Smooth muscle cell (in vitro differentiated cells): ENCODE data around the gene SEMA5A. TPM values are rescaled to one million over a fixed set of nuclear protein-coding genes. Genes with fewer than 3 reads are reported as not detected.

Source experiments
- DNase-seq: peaks from one replicate; lab custom pipeline; 2025; ENCODE audit not compliant: unreplicated experiment; lab: John Stamatoyannopoulos, UW
- H2AFZ ChIP-seq: fragments of 200-600 bp; sonication (generic); 2 replicates; pipeline ENCODE4 v1.6.0; 2016; ENCODE audit warnings: antibody characterized with exemption, low read depth, mild to moderate bottlenecking
- H3F3A ChIP-seq: fragments of 200-600 bp; sonication (generic); 2 replicates; pipeline ENCODE4 v1.6.0; 2017; ENCODE audit warnings: antibody characterized with exemption, low read depth
- H3K27ac ChIP-seq: fragments of 200-600 bp; sonication (generic); 2 replicates; pipeline ENCODE4 v1.5.1; 2016; ENCODE audit warnings: low read depth, mild to moderate bottlenecking
- H3K27me3 ChIP-seq: fragments of 200-600 bp; sonication (generic); 2 replicates; pipeline ENCODE4 v1.6.1; 2016; ENCODE audit warnings: low read depth, mild to moderate bottlenecking
- H3K36me3 ChIP-seq: fragments of 200-600 bp; sonication (generic); 2 replicates; pipeline ENCODE4 v1.5.1; 2016; ENCODE audit warnings: low read depth
- H3K4me1 ChIP-seq: fragments of 200-600 bp; sonication (generic); 2 replicates; pipeline ENCODE4 v1.5.1; 2016; ENCODE audit warnings: low read depth
- H3K4me2 ChIP-seq: fragments of 200-600 bp; sonication (generic); 2 replicates; pipeline ENCODE4 v1.6.0; 2016; ENCODE audit warnings: mild to moderate bottlenecking
- H3K4me3 ChIP-seq: fragments of 200-600 bp; sonication (generic); 2 replicates; pipeline ENCODE4 v1.5.1; 2016; ENCODE audit warnings: mild to moderate bottlenecking
- H3K79me2 ChIP-seq: fragments of 200-600 bp; sonication (generic); 2 replicates; pipeline ENCODE4 v1.6.0; 2016; ENCODE audit warnings: low read depth, mild to moderate bottlenecking
- H3K9ac ChIP-seq: fragments of 200-600 bp; sonication (generic); 2 replicates; pipeline ENCODE4 v1.6.0; 2016; ENCODE audit warnings: low read depth
- H3K9me3 ChIP-seq: fragments of 200-600 bp; sonication (generic); replicated peaks from 2 replicates; pipeline ENCODE4 v1.5.1; 2016; ENCODE audit warnings: low read depth
- H4K20me1 ChIP-seq: fragments of 200-600 bp; sonication (generic); 2 replicates; pipeline ENCODE4 v1.6.0; 2016; ENCODE audit warnings: low read depth
- WGBS: methylation state at CpG from one replicate; pipeline ENCODE4 v1.1.7; 2016; ENCODE audit warnings: low lambda C conversion rate; 5-methylcytosine and 5-hydroxymethylcytosine counted together
- polyA plus RNA-seq: library from polyadenylated mRNA; unstranded; fragments of >200 nt; fragmentation: Nextera tagmentation; extraction: Ambion mirVana; gene quantifications from 2 replicates; pipeline ENCODE4 v1.2.1, GENCODE V29; 2016
- total RNA-seq: library from RNA; depleted of rRNA; stranded (reverse); fragments of >200 nt; gene quantifications from 2 replicates; pipeline ENCODE4 v1.2.3, GENCODE V29; 2014
- TF ChIP-seq, protein P1 (sequence below): fragments of 200-600 bp; sonication (generic); IDR thresholded peaks from 2 replicates; pipeline ENCODE4 v1.5.1; 2017; ENCODE audit warnings: borderline replicate concordance, mild to moderate bottlenecking, antibody characterized with exemption; ENCODE audit not compliant: insufficient read depth, poor library complexity, severe bottlenecking

The SEMA5A gene
- total and polyA plus RNA-seq, 2 experiments from 2014 or later, result 21.6 to 65.1 TPM

DNA sequence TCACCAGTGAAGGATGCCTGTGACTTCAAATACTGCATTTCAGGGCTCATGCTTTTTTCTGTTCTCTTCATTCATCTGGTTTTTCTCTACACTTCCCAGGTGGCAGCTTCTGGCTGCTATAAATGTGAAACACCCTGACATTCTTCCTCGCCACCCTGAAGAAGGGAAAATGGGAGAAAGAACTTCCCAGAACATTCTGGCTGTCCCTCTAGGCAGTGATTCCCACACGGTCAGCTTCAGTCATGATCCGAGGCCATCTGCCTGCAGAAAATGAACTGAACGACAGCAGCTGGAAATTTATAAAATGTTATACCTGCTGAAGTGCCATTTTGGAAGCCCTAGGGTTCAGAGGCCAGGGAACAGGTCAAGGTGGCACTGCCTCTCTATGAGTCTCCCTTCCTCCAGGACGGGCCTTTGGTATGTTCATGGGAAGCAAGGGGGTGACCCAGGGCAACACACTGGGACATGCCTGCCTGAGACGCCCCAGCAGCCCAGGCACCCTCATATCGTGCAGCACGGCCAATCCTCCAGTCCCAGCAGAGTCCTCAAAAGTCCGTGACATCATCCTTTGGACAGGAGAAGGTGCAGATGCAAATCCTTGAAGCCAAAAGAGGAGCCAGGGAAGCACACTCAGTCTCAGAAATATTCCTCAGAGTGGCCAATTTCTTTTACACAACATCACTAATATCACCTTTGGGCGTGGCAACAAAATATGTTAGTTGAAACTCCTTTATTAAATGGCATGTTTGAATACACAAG is 107.1 kb downstream of the SEMA5A start:
- H3F3A ChIP-seq, result peaks cover 13% of the 10 kb centered on the region
- H3K4me3 ChIP-seq, result no peak overlapping the region
- H2AFZ ChIP-seq, result no peak overlapping the region
- no peaks in the 10 kb centered on the region for H4K20me1 ChIP-seq
- peaks cover 23% of the 10 kb centered on the region for H3K79me2 ChIP-seq
- H3K4me2 ChIP-seq, result peak overlapping the region; percentile 40
- H3K9me3 ChIP-seq, result no peaks in the 10 kb centered on the region
- no peaks in the 10 kb centered on the region for H3K36me3 ChIP-seq
- no peak overlapping the region for H3K9ac ChIP-seq
- H3K4me1 ChIP-seq, result no peaks in the 10 kb centered on the region
- TF ChIP-seq, protein P1, sequence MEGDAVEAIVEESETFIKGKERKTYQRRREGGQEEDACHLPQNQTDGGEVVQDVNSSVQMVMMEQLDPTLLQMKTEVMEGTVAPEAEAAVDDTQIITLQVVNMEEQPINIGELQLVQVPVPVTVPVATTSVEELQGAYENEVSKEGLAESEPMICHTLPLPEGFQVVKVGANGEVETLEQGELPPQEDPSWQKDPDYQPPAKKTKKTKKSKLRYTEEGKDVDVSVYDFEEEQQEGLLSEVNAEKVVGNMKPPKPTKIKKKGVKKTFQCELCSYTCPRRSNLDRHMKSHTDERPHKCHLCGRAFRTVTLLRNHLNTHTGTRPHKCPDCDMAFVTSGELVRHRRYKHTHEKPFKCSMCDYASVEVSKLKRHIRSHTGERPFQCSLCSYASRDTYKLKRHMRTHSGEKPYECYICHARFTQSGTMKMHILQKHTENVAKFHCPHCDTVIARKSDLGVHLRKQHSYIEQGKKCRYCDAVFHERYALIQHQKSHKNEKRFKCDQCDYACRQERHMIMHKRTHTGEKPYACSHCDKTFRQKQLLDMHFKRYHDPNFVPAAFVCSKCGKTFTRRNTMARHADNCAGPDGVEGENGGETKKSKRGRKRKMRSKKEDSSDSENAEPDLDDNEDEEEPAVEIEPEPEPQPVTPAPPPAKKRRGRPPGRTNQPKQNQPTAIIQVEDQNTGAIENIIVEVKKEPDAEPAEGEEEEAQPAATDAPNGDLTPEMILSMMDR, result no peak
- H3K27me3 ChIP-seq, result no peaks in the 10 kb centered on the region
- peak overlapping the region; percentile 84 for H3K27ac ChIP-seq
- DNase-seq, result no peak
- WGBS, result 83% methylated on average over 10 of the region's 10 CpGs

DNA sequence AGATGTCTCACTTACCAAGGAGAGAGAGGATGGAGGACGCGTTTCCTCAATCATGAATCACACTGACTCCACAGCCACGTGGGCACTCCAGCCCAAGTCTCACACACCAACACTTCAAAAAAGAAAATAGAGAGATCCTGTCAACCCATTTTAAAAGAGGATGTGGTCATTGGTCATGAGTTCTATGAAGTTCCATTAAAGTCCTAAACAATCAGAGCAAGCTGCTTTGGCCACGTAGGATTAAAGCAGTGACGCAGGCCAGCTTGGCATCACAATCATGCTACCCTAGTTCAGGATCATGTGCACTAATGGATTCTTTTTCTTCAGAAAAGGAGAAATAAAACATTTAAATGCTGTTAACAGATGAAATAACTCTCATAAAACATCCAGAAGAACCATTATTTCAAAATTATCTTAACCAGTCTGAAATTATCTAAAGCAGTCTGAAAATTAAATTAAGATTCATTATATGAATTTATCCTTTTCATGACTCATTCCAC is 108.1 kb downstream of the SEMA5A start:
- Histone ChIP-seq H3K9me3 (no peaks in the 10 kb centered on the region), H3F3A (peaks cover 13% of the 10 kb centered on the region), H3K9ac (peak overlapping the region; percentile 24), H2AFZ (no peak overlapping the region), H3K36me3 (no peaks in the 10 kb centered on the region), H3K4me2 (peak overlapping the region; percentile 40), H4K20me1 (no peaks in the 10 kb centered on the region), H3K27me3 (no peaks in the 10 kb centered on the region), H3K4me1 (peaks cover 7% of the 10 kb centered on the region), H3K4me3 (no peak overlapping the region), H3K27ac (peak overlapping the region; percentile 84), H3K79me2 (peaks cover 20% of the 10 kb centered on the region)
- no peak for DNase-seq
- WGBS, result 52% methylated on average over 5 of the region's 5 CpGs
- TF ChIP-seq, protein P1, result no peak

DNA sequence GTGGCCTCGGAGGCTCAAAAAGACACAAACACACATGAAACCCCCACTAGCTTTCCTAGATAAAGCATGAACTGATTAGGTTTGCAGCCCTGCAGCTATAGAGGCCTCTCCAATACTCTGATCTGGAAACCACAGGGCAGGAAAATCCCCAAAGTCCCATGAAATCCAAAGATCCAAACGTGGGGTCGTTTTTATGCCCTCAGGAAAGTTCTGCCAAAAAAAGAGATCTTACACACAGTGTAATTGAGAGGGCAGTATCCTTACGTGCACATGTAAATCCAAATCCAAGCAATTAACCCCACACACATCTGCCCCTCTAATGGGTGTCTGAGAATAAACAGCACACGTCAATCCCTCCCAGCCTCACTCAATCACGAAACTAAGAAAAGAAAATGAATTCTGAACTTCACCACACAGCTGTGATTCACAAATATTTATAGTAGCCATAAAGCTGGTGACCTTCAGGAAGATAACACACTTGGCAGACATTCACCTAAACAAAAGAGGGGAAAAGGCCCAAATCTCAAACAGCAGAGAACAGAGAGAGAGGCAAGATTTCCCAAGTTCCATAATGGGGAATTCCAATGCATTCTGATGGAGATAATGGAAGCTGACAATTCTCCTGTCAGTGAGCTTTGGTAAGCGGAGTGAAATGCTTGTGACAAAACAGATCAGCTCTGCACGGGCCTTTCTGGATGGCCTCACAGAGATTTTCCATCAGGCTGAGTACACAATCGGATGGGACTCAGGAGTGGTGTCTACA is 114.2 kb downstream of the SEMA5A start:
- no peaks in the 10 kb centered on the region for H4K20me1 ChIP-seq
- H3K4me2 ChIP-seq, result peak overlapping the region; percentile 59
- H3K79me2 ChIP-seq, result no peaks in the 10 kb centered on the region
- WGBS, result 5% methylated on average over 9 of the region's 9 CpGs
- H2AFZ ChIP-seq, result peak overlapping the region; percentile 47
- peaks cover 31% of the 10 kb centered on the region for H3K4me1 ChIP-seq
- no peak for DNase-seq
- H3K9me3 ChIP-seq, result no peaks in the 10 kb centered on the region
- no peak overlapping the region for H3K9ac ChIP-seq
- peaks cover 3% of the 10 kb centered on the region for H3F3A ChIP-seq
- H3K4me3 ChIP-seq, result no peak overlapping the region
- no peaks in the 10 kb centered on the region for H3K36me3 ChIP-seq
- TF ChIP-seq, protein P1, result no peak
- H3K27me3 ChIP-seq, result no peaks in the 10 kb centered on the region
- peak overlapping the region; percentile 71 for H3K27ac ChIP-seq
